ENCODE measurements around the gene SFTPB.
"Not testable (repeated sequence)": the region's sequence is repeated elsewhere in the genome, so short reads cannot be mapped to it uniquely, and the experiment has no call there.

Gene SFTPB

DNA sequence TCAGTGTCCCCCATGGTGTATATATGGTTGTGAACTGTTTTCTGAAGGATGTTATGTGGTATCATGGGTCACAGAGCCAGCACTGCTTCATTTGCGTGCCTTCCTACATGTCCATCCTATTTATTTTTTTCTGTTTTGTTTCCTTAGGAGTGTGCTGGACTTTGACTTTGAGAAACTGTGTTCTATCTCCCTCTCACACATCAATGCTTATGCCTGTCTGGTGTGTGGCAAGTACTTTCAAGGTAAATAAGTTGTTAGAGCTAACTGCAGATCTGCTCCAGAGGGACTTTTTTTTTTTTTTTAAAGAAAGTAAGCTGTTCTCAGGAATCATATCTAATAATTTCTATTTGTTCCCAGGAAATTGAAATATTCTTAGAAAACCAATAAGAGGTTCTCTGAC lies 46.7 kb downstream of the SFTPB start:
- H3K27me3 ChIP-seq (ENCODE audit: control insufficient read depth in 1 of 2, insufficient read depth in 2 of 2, low read length in 2 of 2) = no peaks in the 10 kb centered on the region
- no peaks in the 10 kb centered on the region for H3K9me3 ChIP-seq (ENCODE audit: low read length)
- H3K4me3 ChIP-seq (ENCODE audit: low read depth in 1 of 2, low read length in 2 of 2) = no peak overlapping the region
- H3K36me3 ChIP-seq (ENCODE audit: insufficient read depth, low read length) = peaks cover 61% of the 10 kb centered on the region
- H3K4me1 ChIP-seq (ENCODE audit: insufficient read depth, low read length) = peaks cover 9% of the 10 kb centered on the region
- H3K27ac ChIP-seq (ENCODE audit: low read depth, low read length) = no peak overlapping the region
- no peak overlapping the region for H3K9ac ChIP-seq (ENCODE audit: low read length)

DNA sequence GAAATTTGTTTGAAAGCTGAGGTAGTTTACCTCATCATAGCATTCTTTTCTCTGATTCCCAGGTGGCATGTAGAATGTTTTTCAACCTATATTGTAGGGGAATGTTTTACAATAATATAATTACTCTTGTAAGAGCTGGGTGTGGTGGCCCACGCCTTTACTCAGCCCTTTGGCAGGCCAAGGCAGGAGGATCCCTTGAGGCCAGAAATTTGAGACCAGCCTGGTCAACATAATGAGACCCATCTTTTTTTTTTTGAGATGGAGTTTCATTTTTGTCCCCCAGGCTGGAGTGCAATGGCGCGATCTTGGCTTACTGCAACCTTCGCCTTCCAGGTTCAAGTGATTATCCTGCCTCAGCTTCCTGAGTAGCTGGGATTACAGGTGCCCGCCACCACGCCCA lies 48.4 kb downstream of the SFTPB start:
- H3K36me3 ChIP-seq (ENCODE audit: insufficient read depth, low read length) = peaks cover 46% of the 10 kb centered on the region
- no peak overlapping the region for H3K4me3 ChIP-seq (ENCODE audit: low read depth in 1 of 2, low read length in 2 of 2)
- H3K9ac ChIP-seq (ENCODE audit: low read length) = no peak overlapping the region
- no peak overlapping the region for H3K27ac ChIP-seq (ENCODE audit: low read depth, low read length)
- no peaks in the 10 kb centered on the region for H3K9me3 ChIP-seq (ENCODE audit: low read length)
- no peaks in the 10 kb centered on the region for H3K27me3 ChIP-seq (ENCODE audit: control insufficient read depth in 1 of 2, insufficient read depth in 2 of 2, low read length in 2 of 2)
- peaks cover 9% of the 10 kb centered on the region for H3K4me1 ChIP-seq (ENCODE audit: insufficient read depth, low read length)

- not testable (repeated sequence) for H3K9me3 ChIP-seq (ENCODE audit: low read length); H3K27ac ChIP-seq (ENCODE audit: low read depth, low read length); H3K4me3 ChIP-seq (ENCODE audit: low read depth in 1 of 2, low read length in 2 of 2); H3K27me3 ChIP-seq (ENCODE audit: control insufficient read depth in 1 of 2, insufficient read depth in 2 of 2, low read length in 2 of 2); H3K9ac ChIP-seq (ENCODE audit: low read length); H3K4me1 ChIP-seq (ENCODE audit: insufficient read depth, low read length)
- peaks cover 31% of the 10 kb centered on the region for H3K36me3 ChIP-seq (ENCODE audit: insufficient read depth, low read length)
Measured at GRCh38 chr2:85617723-85618122, 50.3 kb downstream of the SFTPB start.

GRCh38 chr2:85615413-85615728 lies 52.6 kb downstream of the SFTPB start:
- no peak overlapping the region for H3K9ac ChIP-seq (ENCODE audit: low read length)
- H3K36me3 ChIP-seq (ENCODE audit: insufficient read depth, low read length) = peaks cover 12% of the 10 kb centered on the region
- H3K27ac ChIP-seq (ENCODE audit: low read depth, low read length) = no peak overlapping the region
- H3K9me3 ChIP-seq (ENCODE audit: low read length) = no peaks in the 10 kb centered on the region
- H3K27me3 ChIP-seq (ENCODE audit: control insufficient read depth in 1 of 2, insufficient read depth in 2 of 2, low read length in 2 of 2) = no peaks in the 10 kb centered on the region
- peaks cover 11% of the 10 kb centered on the region for H3K4me1 ChIP-seq (ENCODE audit: insufficient read depth, low read length)
- peak overlapping the region in 1 of 2 donors; percentile 64 for H3K4me3 ChIP-seq (ENCODE audit: low read depth in 1 of 2, low read length in 2 of 2)

- H3K9ac ChIP-seq (ENCODE audit: low read length) = not testable (repeated sequence)
- peaks cover 14% of the 10 kb centered on the region for H3K4me1 ChIP-seq (ENCODE audit: insufficient read depth, low read length)
Measured at GRCh38 chr2:85614757-85615156, 53.2 kb downstream of the SFTPB start.

DNA sequence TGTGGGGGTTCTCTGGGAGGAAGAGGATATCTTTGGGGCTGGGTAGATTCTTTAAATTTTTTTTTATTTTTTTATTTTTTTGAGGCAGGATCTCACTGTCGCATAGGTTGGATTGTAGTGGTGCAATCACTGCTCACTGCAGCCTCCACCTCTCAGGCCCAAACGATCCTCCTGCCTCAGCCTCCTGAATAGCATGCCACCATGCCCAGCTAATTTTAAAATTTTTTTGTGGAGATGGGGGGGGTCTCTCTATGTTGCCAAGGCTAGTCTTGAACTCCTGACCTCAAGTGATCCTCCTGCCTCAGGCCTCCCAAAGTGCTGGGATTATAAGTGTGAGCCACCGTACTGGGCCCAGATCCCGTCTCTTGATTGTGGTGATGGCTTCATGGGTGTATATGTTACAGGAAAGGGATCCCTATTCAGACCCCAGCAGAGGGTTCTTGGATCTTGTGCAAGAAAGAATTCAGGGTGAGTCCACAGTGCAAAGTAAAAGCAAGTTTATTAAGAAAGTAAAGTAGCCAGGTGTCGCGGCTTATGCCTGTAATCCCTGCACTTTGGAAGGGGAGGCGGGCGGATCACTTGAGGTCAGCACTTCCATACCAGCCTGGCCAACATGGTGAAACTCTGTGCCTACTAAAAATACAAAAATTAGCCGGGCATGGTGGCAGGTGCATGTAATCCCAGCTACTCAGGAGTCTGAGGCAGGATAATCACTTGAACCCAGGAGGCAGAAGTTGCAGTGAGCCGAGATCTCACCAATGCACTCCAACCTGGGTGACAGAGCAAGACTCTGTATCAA lies 54.1 kb downstream of the SFTPB start:
- Histone ChIP-seq H3K4me3 (ENCODE audit: low read depth in 1 of 2, low read length in 2 of 2) (no peak overlapping the region), H3K9ac (ENCODE audit: low read length) (no peak overlapping the region), H3K4me1 (ENCODE audit: insufficient read depth, low read length) (peaks cover 19% of the 10 kb centered on the region), H3K27ac (ENCODE audit: low read depth, low read length) (no peak overlapping the region), H3K9me3 (ENCODE audit: low read length) (no peaks in the 10 kb centered on the region), H3K27me3 (ENCODE audit: control insufficient read depth in 1 of 2, insufficient read depth in 2 of 2, low read length in 2 of 2) (no peaks in the 10 kb centered on the region), H3K36me3 (ENCODE audit: insufficient read depth, low read length) (peaks cover 9% of the 10 kb centered on the region)

More at GRCh38 chr2:85614757-85615156, 53.2 kb downstream of the SFTPB start:
- not testable (repeated sequence) for H3K9me3 ChIP-seq (ENCODE audit: low read length); H3K27me3 ChIP-seq (ENCODE audit: control insufficient read depth in 1 of 2, insufficient read depth in 2 of 2, low read length in 2 of 2); H3K27ac ChIP-seq (ENCODE audit: low read depth, low read length); H3K4me3 ChIP-seq (ENCODE audit: low read depth in 1 of 2, low read length in 2 of 2); H3K36me3 ChIP-seq (ENCODE audit: insufficient read depth, low read length)

DNA sequence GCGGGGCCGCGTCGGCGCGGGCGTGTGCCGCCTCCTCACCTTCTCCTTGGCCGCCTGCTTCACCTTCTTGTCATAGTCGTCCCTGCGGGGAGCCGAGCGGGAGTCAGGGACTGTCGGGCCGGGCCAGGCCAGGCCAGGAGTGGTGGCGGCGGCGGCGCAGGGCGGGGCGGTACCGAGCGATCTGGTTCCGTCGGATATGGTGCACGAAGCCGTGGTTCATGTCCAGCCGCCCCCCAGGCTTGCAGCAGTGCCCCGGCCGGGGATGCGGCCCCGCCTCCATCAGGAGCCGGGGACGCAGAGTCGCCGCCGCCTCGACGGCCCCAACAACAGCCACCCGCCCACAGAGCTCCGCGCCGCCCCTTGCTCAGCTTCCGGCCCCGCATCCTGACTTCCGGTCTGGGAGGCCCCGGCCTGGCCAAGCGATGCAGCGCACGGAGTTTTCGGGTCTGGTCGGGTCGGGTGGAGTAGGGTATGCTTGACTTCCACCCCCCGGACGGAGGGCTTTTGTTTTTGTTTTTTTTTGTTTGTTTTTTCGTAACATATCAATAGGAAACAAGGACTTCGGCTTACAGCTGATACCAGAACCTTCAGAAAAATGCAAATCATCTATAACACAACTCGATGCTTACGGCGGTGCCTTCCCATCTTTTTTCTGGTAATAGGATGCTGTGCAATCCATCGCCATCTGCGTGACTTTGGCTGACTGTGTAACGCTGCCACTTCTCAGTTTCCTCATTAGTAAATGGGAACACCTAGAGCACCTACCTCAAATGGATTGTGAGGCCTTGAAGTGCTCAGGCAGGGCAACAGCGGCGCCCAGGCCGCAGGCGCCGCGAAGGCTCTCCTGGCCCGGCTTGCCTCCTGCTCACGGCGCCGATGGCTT lies 56.1 kb downstream of the SFTPB start, which contains the start of gene C2orf68:
Gene C2orf68, minus strand, starts transcription at position 362 of the 883 bp plus-strand sequence. Its CDS starts 82 bp downstream, at position 280.
- Histone ChIP-seq H3K9me3 (ENCODE audit: low read length) (no peaks in the 10 kb centered on the region), H3K9ac (ENCODE audit: low read length) (peak within 1 kb of the TSS; percentile 83), H3K4me3 (ENCODE audit: low read depth in 1 of 2, low read length in 2 of 2) (peak within 1 kb of the TSS; percentile 66 to 94), H3K4me1 (ENCODE audit: insufficient read depth, low read length) (peaks cover 19% of the 10 kb centered on the region), H3K36me3 (ENCODE audit: insufficient read depth, low read length) (peaks cover 25% of the 10 kb centered on the region), H3K27me3 (ENCODE audit: control insufficient read depth in 1 of 2, insufficient read depth in 2 of 2, low read length in 2 of 2) (no peaks in the 10 kb centered on the region), H3K27ac (ENCODE audit: low read depth, low read length) (peak within 1 kb of the TSS; percentile 87)

GRCh38 chr2:85611217-85611704 lies 56.7 kb downstream of the SFTPB start:
- Histone ChIP-seq H3K27me3 (ENCODE audit: control insufficient read depth in 1 of 2, insufficient read depth in 2 of 2, low read length in 2 of 2) (no peaks in the 10 kb centered on the region), H3K4me1 (ENCODE audit: insufficient read depth, low read length) (peaks cover 18% of the 10 kb centered on the region), H3K9me3 (ENCODE audit: low read length) (no peaks in the 10 kb centered on the region), H3K4me3 (ENCODE audit: low read depth in 1 of 2, low read length in 2 of 2) (peak overlapping the region; percentile 66 to 94), H3K36me3 (ENCODE audit: insufficient read depth, low read length) (peaks cover 25% of the 10 kb centered on the region), H3K27ac (ENCODE audit: low read depth, low read length) (peak overlapping the region; percentile 87), H3K9ac (ENCODE audit: low read length) (peak overlapping the region; percentile 83)
